NCI-H748 (cell line): ENCODE results near the gene PTP4A1.

Source experiments
- DNase-seq: peaks from one replicate; lab custom pipeline; 2025; ENCODE audit not compliant: unreplicated experiment; lab: John Stamatoyannopoulos, UW

PTP4A1 gene

DNA sequence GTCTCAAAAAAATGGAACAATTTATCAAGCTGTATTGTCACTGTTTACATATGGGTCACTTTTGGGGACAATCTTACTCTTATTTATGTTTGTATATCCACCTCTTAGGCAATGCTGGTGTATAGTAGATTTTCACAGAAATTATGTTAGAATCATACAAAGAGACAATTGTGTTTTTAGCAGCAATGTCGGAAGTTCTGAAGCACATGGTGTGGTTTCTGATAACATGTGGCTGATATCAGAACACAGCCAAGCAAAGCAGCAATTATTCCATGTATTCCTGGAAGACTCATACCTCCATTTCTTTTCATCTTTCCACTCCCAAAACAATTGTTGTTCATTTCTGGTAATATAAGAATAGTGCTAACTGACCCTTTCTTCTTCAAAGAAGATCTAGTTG is 17.5 kb upstream of the PTP4A1 start:
- DNase-seq: no peak

DNA sequence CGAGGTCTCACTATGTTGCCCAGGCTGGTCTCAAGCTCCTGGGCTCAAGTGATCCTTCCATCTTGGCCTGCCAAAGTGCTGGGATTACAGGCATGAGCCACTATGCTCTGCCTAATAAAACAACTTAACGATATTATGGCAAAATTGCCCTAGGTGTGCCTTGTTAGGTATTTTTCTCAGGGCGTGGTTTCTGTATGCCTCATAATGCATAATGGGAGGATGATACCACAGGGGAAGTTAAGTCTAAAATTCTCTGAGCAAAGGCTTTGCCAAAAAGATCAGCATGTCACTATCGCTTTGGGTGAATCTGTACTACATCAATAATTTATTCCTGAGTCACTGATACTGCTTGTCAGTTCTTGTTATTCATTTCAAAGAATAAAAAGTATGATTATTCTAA is 15.9 kb upstream of the PTP4A1 start:
- no peak for DNase-seq

DNA sequence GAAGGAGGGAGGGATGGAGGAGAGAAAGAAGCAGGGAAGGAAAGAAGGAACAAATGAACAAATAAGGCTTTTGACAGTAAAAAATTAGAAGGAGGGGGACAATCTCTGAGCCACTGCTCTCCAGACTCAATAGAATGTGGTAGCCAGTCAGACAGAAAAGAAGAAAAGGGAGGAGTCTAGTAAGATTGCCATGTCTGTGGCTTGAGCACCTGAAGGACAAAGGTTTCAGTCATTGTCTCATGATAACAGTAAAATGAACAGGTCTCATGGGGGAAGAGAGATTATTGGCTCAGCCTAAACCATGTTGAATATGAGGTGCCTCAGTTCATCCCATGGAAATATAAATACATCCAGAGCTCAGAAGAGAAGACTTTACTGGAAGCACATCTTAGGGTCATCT is 14.0 kb upstream of the PTP4A1 start:
- no peak for DNase-seq

- DNase-seq: no peak
Observed at GRCh38 chr6:63560801-63561287, 11.4 kb upstream of the PTP4A1 start.

- no peak for DNase-seq
Observed at GRCh38 chr6:63561288-63561687, 11.0 kb upstream of the PTP4A1 start.

GRCh38 chr6:63563235-63563634 is 9.0 kb upstream of the PTP4A1 start:
- no peak for DNase-seq

DNA sequence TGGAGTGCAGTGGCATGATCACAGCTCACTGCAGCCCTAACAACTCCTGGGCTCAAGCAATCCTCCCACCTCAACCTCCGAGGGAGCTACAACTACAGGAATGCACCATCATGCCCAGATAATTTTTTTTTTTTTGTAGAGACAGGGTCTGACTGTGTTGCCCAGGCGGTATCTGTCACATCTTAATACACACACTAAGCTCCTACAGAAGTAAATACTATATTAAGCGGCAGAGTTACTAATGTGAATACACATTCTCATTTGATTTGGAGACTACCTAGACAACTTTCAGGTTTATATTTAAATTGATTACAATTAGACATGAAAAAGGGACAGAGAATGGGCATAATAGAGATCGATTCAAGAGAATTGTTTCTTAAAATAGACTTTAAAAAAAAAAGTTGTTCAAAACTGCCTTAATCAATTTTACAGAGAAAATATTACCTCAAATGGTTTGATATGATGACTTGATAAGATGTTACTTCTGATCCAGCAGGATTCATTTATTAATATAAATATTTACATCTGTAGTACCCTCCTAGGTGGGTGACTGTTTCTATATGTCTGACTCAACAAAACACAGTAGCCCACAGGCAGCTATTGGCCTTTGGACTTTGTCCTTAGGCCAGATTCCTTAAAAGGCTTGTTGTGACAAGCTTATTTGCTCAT is 7.1 kb upstream of the PTP4A1 start:
- DNase-seq: no peak

DNA sequence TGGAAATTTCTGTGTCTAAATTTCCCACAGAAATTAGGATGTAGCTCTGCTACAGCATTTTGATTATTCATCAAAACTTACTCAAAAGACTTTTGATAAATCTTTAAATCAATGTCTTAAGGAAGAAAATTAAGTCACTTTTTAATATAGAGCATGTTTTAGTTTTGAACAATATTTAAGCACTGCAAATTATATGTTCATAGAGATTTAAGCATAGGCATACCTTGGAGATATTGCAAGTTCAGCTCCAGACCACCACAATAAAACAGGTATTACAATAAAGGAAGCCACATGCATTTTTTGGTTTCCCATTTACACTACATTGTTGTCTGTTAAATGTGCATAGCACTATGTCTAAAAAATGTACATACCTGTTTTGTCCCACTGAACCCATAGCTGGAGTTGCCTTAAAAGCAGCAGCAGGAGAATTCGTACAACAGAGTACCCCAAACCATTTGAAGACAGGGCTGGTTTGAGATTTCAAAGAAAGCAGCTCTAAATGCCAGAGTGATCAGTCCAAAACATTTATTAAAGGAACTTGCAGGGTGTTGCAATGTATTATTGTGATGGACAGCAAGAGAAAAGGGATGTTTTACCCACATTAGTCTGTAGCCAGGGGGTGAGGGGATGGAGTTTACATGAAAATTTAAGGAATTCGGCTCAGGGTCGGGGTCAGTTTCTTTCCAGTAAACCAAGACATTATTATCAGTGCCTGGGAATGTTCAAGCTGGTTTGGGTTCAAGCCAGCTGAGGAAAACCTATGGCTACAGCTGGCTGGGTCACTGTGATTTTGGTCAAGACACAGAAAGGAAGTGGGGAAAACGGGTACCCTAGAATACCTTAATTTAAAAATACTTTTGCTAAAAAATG is 6.3 kb upstream of the PTP4A1 start:
- DNase-seq: no peak

- no peak for DNase-seq
Observed at GRCh38 chr6:63567966-63568365, 4.3 kb upstream of the PTP4A1 start.

- peak; percentile 93 for DNase-seq
Observed at GRCh38 chr6:63571361-63572043, 778 bp upstream of the PTP4A1 start.

GRCh38 chr6:63572747-63573075 is 431 bp downstream of the PTP4A1 start:
- DNase-seq: peak; percentile 57

- peak; percentile 95 for DNase-seq
Observed at GRCh38 chr6:63573076-63573898, 1.0 kb downstream of the PTP4A1 start.

DNA sequence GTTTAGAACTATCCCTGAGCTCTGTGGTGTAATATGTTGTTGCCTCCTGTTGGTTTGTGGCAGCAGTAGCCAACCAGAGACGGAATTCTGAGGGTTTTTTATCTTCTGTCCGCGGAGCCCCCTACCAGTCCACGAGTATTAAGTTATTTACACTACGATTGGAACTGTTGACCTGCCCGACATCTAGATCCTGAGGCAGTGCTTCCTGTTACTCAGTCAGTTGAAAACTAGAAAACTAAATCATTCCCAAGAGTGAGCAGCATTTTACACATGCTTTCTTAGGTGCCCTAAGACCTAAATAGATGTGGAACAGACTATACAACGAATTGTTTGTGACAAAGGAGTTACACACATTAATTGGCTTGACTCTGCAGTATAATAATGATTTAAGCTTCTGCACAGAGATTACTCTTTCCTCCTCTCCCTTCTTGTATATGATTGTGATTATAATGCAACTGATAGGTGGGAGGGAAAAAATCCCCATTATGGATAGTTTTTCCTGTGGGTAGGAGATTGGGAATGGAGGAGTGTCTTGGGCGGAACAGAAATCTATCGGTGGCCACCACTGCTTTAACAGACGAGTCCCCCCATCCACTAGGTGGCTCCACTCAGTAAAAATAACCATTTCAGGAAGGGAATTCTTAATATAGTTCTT is 1.7 kb downstream of the PTP4A1 start:
- peak; percentile 82 for DNase-seq

DNA sequence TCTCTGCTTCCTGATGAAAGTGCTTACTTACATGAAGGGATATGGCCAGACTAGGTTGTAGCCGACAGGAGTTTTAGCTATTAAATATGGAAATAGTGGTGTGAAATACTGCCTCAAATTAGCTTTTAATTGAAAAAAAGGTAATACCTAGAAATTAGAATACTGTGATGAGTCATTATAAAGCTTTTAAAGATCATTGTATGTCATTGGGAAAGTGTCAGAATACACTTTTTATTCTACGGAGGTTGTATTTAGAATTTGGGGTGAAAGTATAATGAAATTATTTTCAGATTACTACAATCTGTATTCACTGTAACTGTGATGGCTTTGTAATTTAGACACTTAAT is 2.2 kb downstream of the PTP4A1 start:
- no peak for DNase-seq

- no peak for DNase-seq
Observed at GRCh38 chr6:63576147-63576772, 4.0 kb downstream of the PTP4A1 start.

DNA sequence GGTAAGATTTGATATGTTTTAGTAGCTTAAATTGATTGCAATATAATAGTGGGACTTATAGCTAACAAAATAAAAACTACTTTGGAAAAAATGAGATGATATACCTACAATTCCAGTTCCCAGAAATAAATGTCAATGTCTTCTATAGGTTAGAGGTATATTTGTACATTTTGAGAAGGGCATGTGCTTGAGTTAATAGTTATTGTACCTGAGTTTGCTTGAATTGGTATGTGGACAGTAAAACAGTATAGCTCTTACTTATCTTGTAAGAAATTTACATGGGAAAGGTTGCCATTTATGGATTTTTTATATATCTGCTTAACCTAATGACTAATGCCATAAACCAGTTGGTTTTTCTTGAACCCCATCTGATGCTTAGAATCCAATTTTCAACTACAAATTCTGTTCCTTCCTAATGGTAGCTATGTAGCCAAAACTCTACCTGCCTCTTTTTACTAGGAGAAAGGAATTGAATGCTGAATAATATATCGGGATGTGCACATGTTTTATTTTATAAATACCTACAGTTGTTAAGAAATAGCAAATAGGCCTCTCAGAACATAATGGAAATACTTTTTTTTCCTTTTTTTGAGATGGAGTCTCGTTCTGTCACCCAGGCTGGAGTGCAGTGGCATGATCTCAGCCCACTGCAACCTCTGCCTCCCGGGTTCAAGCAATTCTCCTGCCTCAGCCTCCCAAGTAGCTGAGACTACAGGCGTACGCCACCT is 4.9 kb downstream of the PTP4A1 start:
- no peak for DNase-seq

DNA sequence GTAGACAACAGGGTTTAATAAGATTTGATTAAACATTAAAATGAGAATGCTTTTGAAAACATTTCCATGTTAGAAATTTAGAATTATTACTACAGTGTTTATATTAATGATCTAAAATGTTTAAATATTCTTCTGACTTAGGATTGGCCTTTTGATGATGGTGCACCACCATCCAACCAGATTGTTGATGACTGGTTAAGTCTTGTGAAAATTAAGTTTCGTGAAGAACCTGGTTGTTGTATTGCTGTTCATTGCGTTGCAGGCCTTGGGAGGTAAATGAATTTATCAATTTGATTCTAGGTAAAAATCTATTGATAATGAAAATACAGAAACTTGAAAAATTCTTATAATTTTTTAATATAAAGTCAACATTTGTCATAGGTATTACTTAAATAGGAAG is 6.5 kb downstream of the PTP4A1 start:
- DNase-seq: no peak

DNA sequence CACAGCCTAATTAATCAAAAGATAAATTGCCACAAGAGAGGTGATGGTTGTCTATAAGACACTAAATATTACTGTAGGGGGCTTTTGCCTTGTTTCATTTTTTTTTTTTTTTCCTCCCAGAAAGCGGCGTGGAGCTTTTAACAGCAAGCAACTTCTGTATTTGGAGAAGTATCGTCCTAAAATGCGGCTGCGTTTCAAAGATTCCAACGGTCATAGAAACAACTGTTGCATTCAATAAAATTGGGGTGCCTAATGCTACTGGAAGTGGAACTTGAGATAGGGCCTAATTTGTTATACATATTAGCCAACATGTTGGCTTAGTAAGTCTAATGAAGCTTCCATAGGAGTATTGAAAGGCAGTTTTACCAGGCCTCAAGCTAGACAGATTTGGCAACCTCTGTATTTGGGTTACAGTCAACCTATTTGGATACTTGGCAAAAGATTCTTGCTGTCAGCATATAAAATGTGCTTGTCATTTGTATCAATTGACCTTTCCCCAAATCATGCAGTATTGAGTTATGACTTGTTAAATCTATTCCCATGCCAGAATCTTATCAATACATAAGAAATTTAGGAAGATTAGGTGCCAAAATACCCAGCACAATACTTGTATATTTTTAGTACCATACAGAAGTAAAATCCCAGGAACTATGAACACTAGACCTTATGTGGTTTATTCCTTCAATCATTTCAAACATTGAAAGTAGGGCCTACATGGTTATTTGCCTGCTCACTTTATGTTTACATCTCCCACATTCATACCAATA is 7.8 kb downstream of the PTP4A1 start:
- DNase-seq: no peak

GRCh38 chr6:63580704-63580961 is 8.4 kb downstream of the PTP4A1 start:
- no peak for DNase-seq
